ENCODE results near the gene TFIP11.
"Not testable (repeated sequence)": the region's sequence is repeated elsewhere in the genome, so short reads cannot be mapped to it uniquely, and the experiment has no call there.

The TFIP11 gene

GRCh38 chr22:26540119-26540518 is 27.8 kb upstream of the TFIP11 start:
- no peak for DNase-seq

- DNase-seq = no peak
Observed at GRCh38 chr22:26536762-26537134, 24.5 kb upstream of the TFIP11 start.

DNA sequence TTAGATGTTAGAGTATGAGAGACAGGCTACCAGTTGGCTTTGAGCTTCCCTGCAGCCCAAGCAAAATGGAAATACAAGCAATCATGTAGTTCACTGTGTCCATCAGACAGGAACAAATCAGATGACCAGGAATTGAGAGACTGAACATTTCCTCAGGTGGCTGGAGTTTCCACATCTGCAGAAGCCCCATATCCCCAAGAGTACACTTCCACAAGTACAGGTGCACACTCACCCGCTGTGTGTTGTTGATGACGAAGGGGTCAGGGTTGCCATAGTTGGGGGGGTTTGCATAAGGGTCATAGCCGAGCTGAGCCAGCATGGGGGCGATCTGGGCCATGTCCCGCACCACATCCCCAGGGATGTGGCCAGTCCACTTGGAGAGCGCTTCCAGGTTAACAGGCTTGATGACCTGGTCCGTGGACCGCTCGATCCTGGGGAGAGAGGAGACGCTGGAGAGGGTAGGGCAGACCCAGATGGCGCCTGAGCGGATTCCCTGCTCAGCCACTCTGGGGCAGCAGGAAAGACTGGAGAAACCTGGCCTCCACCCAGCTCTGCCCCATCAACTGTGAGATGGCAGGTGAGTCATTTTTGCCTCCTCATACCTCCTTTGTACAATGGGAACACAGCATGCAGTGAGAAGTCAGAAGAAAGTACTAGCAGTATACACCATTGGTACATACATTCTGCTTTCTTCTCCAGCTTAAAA is 23.9 kb upstream of the TFIP11 start:
- DNase-seq = no peak

DNA sequence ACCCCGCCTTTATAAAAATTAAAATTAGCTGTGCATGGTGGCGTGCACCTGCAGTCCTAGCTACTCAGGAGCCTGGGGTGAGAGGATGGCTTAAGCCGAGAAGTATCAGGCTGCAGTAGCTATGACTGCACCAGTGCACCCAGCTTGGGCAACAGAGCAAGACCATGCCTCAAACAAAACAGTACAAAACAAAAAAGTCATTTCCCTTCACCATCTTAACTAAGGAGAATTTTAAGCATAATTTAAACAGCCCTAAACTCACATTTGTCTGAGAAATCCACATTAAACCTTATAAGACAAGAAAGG is 23.3 kb upstream of the TFIP11 start:
- no peak for DNase-seq

DNA sequence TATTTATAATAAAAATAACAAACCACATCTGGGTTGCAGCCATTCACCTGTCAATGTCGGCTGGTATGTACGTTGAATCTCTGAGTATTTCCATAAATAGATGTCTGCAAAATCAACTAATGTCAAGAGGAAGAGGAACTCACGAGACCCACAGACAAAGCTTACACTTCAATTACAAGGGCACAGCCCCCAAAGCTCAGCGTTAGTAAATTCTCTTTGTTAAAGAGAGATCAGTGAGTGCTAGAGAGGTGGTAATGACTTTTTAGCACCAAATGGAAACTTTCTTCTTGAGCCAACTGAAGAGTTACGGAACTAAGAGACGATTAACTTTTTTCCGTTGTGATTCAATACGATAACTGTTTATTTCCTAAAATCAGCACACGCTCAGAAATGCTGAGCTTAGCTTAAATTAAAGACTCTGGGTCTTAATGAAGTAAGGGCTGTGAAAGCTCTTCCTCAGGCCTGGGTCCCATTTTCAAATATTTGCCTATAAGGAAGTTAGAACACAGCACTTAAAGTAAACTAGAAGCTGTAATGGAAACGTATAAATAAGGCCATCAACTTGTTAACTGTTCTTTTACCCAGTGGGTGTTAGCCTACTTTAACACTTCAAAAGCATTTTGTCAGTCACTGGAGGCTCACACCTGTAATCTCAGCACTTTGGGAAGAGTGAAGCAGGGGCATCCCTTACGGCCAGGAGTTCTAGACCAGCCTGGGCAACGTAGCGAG is 22.8 kb upstream of the TFIP11 start:
- no peak for DNase-seq

DNA sequence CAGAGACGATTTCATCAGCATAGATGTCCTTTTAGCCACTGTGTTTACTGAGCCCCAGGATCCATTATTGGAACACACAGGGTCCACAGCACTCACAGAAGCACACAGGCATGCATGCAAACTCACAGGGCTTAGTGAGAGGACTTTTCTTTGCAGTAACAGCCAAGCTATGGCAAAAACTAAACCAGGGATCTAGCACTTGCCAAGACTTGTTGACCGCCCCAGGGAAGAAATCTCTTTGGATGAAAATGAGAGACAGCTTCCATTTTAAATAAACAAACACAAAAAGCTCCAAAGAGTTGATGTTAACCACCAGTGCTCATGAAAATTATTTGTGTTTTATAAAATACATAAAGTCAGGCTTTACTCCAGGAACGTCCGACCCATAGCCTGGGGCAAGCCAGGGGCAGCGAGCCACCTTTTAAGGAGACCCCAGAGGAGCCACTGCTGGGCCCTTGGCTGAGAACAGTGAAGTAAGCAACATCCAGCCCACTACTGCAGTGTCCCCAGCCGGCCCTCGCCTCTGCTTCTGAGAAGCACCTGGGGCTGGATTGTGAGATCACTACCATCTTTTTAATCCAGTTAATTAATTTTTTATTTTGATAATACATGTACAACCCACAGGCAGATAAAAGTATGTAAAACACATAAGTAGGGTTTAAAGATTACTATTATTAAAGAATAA is 22.0 kb upstream of the TFIP11 start:
- DNase-seq = no peak

- DNase-seq = no peak
Observed at GRCh38 chr22:26529345-26529744, 17.1 kb upstream of the TFIP11 start.

DNA sequence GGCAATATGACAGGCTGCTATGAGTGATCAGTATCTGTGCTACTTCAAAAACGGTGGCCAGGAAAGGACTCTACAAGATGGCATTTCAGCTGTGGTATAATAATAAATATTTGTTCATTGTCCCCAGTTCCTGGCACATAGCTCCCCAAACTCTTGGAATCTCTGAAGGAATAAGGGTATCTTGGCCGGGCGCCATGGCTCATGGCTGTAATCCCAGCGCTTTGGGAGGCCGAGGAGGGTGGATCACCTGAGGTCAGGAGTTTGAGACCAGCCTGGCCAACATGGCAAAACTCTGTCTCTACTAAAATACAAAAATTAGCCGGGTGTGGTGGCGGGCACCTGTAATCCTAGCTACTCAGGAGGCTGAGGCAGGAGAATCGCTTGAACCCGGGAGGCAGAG is 16.2 kb upstream of the TFIP11 start:
- not testable (repeated sequence) for DNase-seq

DNA sequence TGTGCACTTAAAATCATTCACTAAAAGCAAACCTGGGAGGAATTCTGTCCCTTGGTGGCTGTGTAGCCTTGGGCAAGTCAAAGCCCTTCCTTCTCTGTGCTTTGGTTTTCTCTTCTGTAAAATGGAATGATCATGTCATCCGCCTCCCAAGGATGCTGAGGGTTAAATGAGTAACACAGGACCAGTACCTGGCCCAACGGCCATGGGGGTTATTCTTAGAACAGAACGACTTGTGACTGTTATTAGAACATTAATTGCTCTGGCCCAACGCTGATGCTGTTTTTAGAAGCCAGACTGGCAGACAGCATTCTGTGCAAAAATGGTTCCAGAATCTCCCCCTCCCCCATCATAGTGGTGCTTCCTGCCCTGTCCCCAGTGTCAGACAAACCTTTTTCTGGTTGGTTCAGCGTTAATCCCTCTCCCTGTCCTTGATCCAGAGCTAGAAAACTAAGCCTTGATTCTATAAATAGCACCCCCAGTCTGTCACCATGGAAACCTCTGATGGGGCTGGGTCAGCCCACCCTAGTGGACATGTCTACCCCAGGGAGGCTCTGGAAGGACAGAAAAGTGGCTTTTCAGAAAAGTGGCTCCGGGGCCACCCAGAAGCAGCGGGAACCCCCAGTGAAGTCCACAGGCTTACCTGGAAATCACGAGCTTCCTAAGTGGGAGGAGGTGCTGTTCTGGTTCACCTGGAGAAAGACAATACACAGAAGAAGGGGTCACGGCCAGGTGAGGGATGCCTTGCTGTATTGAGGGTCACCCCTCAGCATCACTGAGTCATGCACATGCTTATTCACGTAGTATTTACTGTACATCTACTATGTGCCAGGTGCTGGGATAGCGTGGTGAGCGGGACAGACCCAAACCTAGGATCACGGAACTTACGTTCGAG is 15.5 kb upstream of the TFIP11 start:
- DNase-seq = no peak

DNA sequence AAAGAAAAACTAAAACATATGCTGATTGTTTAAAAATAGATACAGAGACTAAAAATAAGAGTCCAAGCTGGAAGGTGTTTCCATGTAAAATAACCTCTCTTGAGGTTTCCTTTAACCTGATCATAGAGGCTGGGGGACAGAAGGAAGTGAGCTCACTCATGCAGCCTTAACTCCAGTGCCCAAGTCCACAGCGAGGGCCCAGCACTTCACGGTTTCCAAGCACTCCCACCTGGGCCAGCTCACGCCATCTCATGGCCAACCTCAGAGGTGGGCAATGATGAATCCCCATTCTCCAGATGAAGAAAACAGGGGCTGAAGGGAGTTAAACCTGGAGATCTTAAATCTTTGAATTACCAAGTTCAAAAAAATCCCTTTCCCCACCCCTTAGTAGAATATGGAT is 14.9 kb upstream of the TFIP11 start:
- no peak for DNase-seq

- DNase-seq = no peak
Observed at GRCh38 chr22:26525946-26526564, 13.8 kb upstream of the TFIP11 start.

GRCh38 chr22:26524870-26525269 is 12.6 kb upstream of the TFIP11 start:
- DNase-seq = no peak

DNA sequence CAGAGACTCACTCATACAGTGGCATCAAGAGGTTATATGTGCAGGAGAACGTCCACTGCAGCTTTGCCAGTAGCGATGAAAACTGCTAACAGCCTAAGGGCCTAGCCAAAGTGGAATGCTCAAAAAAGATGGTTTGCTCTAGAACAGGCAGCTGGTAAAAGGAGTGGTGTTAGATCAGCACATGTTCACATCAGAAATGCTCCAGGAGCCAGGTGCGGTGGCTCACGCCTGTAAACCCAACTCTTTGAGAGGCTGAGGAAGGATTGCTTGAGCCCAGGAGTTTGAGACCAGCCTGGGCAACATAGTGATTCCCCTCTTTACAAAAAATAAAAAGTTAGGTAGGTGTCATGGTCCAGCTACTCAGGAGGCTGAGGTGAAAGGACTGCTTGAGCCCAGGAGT is 10.3 kb upstream of the TFIP11 start:
- DNase-seq = no peak

- no peak for DNase-seq
Observed at GRCh38 chr22:26522012-26522411, 9.7 kb upstream of the TFIP11 start.

DNA sequence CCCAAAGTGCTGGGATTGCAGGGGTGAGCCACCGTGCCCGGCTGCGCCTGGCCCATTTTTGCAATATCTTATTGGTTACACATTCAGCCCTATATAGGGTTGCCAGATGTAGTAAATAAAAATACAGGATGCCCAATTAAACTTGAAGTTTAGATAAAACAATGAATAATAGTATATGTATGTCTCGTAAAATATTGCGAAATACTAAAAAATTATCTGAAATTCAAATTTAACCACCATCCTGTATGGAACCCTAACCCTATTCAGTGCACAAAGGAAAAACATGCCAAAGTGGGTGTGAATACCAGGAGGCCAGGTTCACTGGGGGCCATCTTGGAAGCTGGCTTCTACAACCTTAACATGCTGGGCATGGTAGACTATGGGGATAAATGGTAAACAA is 5.2 kb upstream of the TFIP11 start:
- DNase-seq = no peak

GRCh38 chr22:26516503-26516902 is 4.2 kb upstream of the TFIP11 start:
- no peak for DNase-seq

DNA sequence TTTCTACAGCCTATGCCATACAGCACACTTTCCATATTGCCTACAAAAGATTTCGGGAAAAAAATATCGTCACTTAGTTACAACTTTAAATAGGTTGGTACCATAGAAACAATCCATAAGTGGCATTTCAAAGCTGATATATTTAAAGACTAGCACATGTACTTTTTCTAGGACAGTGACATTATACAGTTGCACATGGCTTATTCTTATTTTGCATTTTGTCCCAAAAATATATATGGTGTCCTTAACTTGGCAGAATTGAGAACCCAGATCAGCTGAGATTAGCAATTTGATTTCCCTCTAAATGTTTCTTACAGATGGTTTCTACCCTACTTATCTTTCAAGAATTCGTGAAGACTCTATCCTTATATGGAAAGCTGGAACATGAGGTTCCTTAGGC is 3.7 kb upstream of the TFIP11 start:
- no peak for DNase-seq

DNA sequence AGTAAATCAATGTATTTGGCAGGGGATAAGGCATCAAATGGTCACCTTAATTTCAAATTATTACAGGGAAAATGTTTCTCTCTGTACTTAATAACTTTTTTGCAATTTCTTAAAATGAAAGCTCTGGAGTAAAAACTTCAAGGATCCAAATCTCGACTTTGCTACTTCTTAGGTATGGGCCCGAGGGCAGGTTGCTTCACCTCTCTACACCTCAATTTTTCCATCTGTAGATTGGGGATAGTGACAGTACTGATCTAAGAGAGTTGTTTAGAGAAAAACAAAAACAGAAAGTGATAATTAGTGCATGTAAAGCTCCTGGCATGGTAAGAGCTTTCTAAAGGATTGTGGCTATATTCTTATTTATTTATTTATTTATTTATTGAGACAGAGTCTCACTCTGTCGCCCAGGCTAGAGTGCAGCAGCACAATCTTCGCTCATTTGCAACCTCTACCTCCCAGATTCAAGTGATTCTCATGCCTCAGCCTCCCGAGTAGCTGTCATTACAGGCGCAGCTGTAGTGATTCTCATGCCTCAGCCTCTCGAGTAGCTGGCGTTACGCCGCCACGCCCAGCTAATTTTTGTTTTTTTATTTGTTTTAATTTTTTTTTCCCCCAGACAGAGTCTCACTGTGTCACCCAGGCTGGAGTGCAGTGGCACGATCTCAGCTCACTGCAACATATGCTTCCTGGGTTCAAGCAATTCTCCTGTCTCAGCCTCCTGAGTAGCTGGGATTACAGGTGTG is 2.3 kb upstream of the TFIP11 start:
- no peak for DNase-seq

GRCh38 chr22:26513838-26514237 is 1.6 kb upstream of the TFIP11 start:
- DNase-seq = no peak

- no peak for DNase-seq
Observed at GRCh38 chr22:26508148-26508547, 4.1 kb downstream of the TFIP11 start.

DNA sequence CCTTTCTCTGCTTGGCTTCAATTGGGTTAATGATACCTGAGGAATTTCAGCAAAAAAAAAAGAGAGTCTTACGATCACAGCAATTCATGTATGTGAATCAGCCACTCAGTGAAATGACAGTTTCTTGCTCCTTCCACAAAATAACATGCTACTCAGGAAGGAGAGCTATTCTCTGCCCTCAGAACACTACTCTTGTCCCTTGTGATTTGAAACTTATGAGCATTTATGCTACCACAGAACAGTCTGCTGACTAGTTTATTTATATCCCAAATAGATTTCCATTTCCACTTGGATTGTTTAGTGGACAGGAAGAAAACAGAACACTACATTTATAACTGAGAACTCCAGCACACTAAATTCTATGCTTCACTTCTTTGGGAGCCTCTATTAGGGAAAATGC is 8.5 kb downstream of the TFIP11 start:
- no peak for DNase-seq
